ENCODE data around the gene TRIM71. TPM values are rescaled to one million over a fixed set of nuclear protein-coding genes. Genes with fewer than 3 reads are reported as not detected.

TRIM71 gene
- total and polyA plus RNA-seq, 2 experiments from 2014 or later: under 0.01 to 0.03 TPM

- in situ Hi-C loops (cut with MboI): no loop called here
- Histone ChIP-seq H3K36me3 (ENCODE audit: low read depth) (no peaks in the 10 kb centered on the region), H3K9me3 (ENCODE audit: low read depth) (no peaks in the 10 kb centered on the region), H3K9me2 (ENCODE audit: insufficient read depth) (no peaks in the 10 kb centered on the region), H3K79me2 (ENCODE audit: insufficient read depth) (no peaks in the 10 kb centered on the region), H3K4me2 (ENCODE audit: unreplicated experiment) (no peak overlapping the region), H2AFZ (no peak overlapping the region), H3K4me1 (ENCODE audit: insufficient read depth) (peaks cover 5% of the 10 kb centered on the region; the same call in 1 of the 2 replicates), H3F3A (ENCODE audit: insufficient read depth) (peaks cover 4% of the 10 kb centered on the region; the same call in 1 of the 2 replicates), H3K27ac (no peak overlapping the region), H3K4me3 (no peak overlapping the region), H3K9ac (no peak overlapping the region), H3K27me3 (replicated peaks; ENCODE audit: insufficient read depth) (peaks cover 6% of the 10 kb centered on the region; the same call in 1 of the 2 replicates), H4K20me1 (ENCODE audit: insufficient read depth) (no peaks in the 10 kb centered on the region)
- DNase-seq: no peak
- WGBS, 2 experiments (ENCODE audit: low coverage in 1 of 2, low lambda C conversion rate in 2 of 2, missing lambda C conversion rate in 2 of 2): 100% methylated on average over 1 of the region's 1 CpG
- no peak for TF ChIP-seq EZH2 (IDR thresholded peaks at IDR 0.05; ENCODE audit: insufficient read depth, poor library complexity, severe bottlenecking)
- no peak for TF ChIP-seq EZH2phosphoT487 (IDR thresholded peaks at IDR 0.05; ENCODE audit: insufficient read depth, low read depth)
Measured at GRCh38 chr3:32880225-32880624, 62.4 kb downstream of the TRIM71 start.

DNA sequence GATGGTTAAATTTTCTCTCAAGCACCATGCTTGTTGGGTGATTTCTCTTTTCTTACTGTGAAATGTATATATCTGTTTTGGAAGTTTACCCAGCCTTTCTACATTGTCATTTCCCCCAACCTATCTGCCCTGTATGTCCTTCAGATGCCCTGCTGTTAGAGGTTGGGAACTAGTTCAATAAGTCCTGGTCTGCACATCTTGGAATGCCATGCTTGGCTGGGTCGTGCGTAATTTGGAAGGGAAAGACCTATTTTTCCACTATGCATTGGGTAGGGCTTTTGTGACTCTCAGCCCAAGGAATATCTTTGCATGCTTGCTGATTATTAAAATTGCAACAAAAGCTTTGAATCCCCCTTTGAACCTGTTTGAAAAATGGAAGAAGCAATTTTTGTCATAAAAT is 63.8 kb downstream of the TRIM71 start:
- Histone ChIP-seq H3K9ac (no peak overlapping the region), H3K27me3 (replicated peaks; ENCODE audit: insufficient read depth) (peaks cover 13% of the 10 kb centered on the region; the same call in 1 of the 2 replicates), H3K27ac (no peak overlapping the region), H4K20me1 (ENCODE audit: insufficient read depth) (no peaks in the 10 kb centered on the region), H3K9me3 (ENCODE audit: low read depth) (no peaks in the 10 kb centered on the region), H3K4me3 (no peak overlapping the region), H3K4me2 (ENCODE audit: unreplicated experiment) (no peak overlapping the region), H2AFZ (no peak overlapping the region), H3K9me2 (ENCODE audit: insufficient read depth) (no peaks in the 10 kb centered on the region), H3K36me3 (ENCODE audit: low read depth) (no peaks in the 10 kb centered on the region), H3K4me1 (ENCODE audit: insufficient read depth) (no peaks in the 10 kb centered on the region), H3K79me2 (ENCODE audit: insufficient read depth) (no peaks in the 10 kb centered on the region), H3F3A (ENCODE audit: insufficient read depth) (no peaks in the 10 kb centered on the region)
- TF ChIP-seq EZH2phosphoT487 (IDR thresholded peaks at IDR 0.05; ENCODE audit: insufficient read depth, low read depth) (no peak), EZH2 (IDR thresholded peaks at IDR 0.05; ENCODE audit: insufficient read depth, poor library complexity, severe bottlenecking) (no peak)
- in situ Hi-C loops (cut with MboI): no loop called here
- 46 to 53% methylated on average over 2 of the region's 2 CpGs for WGBS, 2 experiments (ENCODE audit: low coverage in 1 of 2, low lambda C conversion rate in 2 of 2, missing lambda C conversion rate in 2 of 2)
- no peak for DNase-seq

DNA sequence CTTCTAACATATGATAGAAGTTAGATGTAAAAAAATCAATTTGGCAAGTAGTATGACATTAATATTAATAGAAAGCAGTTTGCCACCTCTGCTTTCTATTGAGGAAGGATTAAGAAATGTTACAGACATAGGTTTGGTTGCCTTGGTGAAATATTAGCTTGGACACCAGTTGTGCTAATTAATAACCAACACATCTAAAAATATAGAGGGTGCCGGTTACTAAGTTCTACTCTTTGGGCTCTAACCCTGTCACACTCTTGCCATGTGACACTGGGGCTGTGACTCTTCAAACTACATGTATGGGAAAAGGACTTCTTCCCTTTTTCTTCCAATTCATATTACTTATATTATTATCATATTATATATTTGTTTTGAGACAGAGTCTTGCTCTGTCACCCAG is 64.4 kb downstream of the TRIM71 start:
- Histone ChIP-seq H4K20me1 (ENCODE audit: insufficient read depth) (no peaks in the 10 kb centered on the region), H3K4me2 (ENCODE audit: unreplicated experiment) (no peak overlapping the region), H3K79me2 (ENCODE audit: insufficient read depth) (no peaks in the 10 kb centered on the region), H3K9ac (no peak overlapping the region), H3K4me1 (ENCODE audit: insufficient read depth) (no peaks in the 10 kb centered on the region), H3F3A (ENCODE audit: insufficient read depth) (no peaks in the 10 kb centered on the region), H3K9me2 (ENCODE audit: insufficient read depth) (no peaks in the 10 kb centered on the region), H3K27me3 (replicated peaks; ENCODE audit: insufficient read depth) (peaks cover 19% of the 10 kb centered on the region; the same call in 1 of the 2 replicates), H3K36me3 (ENCODE audit: low read depth) (no peaks in the 10 kb centered on the region), H3K4me3 (no peak overlapping the region), H3K27ac (no peak overlapping the region), H3K9me3 (ENCODE audit: low read depth) (no peaks in the 10 kb centered on the region), H2AFZ (no peak overlapping the region)
- TF ChIP-seq EZH2phosphoT487 (IDR thresholded peaks at IDR 0.05; ENCODE audit: insufficient read depth, low read depth): no peak
- no peak for TF ChIP-seq EZH2 (IDR thresholded peaks at IDR 0.05; ENCODE audit: insufficient read depth, poor library complexity, severe bottlenecking)
- WGBS, 2 experiments (ENCODE audit: low coverage in 1 of 2, low lambda C conversion rate in 2 of 2, missing lambda C conversion rate in 2 of 2): 53 to 64% methylated on average over 1 of the region's 1 CpG
- DNase-seq: no peak
- in situ Hi-C loops (cut with MboI): no loop called here

- 66 to 79% methylated on average over 6 of the region's 6 CpGs for WGBS, 2 experiments (ENCODE audit: low coverage in 1 of 2, low lambda C conversion rate in 2 of 2, missing lambda C conversion rate in 2 of 2)
- in situ Hi-C loops (cut with MboI): no loop called here
- Histone ChIP-seq H3K4me1 (ENCODE audit: insufficient read depth) (no peaks in the 10 kb centered on the region), H3K4me3 (no peak overlapping the region), H3K27me3 (replicated peaks; ENCODE audit: insufficient read depth) (peaks cover 20% of the 10 kb centered on the region; the same call in 1 of the 2 replicates), H3K9me2 (ENCODE audit: insufficient read depth) (no peaks in the 10 kb centered on the region), H3K79me2 (ENCODE audit: insufficient read depth) (no peaks in the 10 kb centered on the region), H3K27ac (no peak overlapping the region), H3F3A (ENCODE audit: insufficient read depth) (no peaks in the 10 kb centered on the region), H2AFZ (no peak overlapping the region), H4K20me1 (ENCODE audit: insufficient read depth) (no peaks in the 10 kb centered on the region), H3K9me3 (ENCODE audit: low read depth) (no peaks in the 10 kb centered on the region), H3K9ac (no peak overlapping the region), H3K36me3 (ENCODE audit: low read depth) (no peaks in the 10 kb centered on the region), H3K4me2 (ENCODE audit: unreplicated experiment) (no peak overlapping the region)
- DNase-seq: no peak
- TF ChIP-seq EZH2 (IDR thresholded peaks at IDR 0.05; ENCODE audit: insufficient read depth, poor library complexity, severe bottlenecking) (no peak), EZH2phosphoT487 (IDR thresholded peaks at IDR 0.05; ENCODE audit: insufficient read depth, low read depth) (no peak)
Measured at GRCh38 chr3:32882603-32883025, 64.8 kb downstream of the TRIM71 start.

DNA sequence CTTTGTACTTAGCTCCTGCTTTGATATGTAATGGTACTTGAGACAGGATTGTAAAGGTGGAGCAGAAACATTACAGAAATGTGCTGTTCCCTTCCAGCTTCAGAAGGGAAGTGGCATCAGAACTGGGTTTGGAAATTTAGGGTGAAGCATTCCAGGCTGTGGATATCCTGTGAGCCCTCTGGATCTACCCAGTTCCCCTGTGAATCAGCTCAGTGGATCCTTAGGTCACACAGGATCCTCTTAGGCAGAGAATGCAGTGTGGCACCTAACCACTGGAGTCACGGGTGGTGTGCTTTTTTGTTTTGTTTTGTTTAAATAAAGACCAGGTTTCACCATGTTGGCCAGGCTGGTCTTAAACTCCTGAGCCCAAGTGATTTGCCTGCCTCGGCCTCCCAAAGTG is 66.0 kb downstream of the TRIM71 start:
- no peak overlapping the region for H2AFZ ChIP-seq
- H3K4me2 ChIP-seq (ENCODE audit: unreplicated experiment): no peak overlapping the region
- no peak overlapping the region for H3K27ac ChIP-seq
- no peaks in the 10 kb centered on the region for H3K79me2 ChIP-seq (ENCODE audit: insufficient read depth)
- no peak overlapping the region for H3K9ac ChIP-seq
- DNase-seq: no peak
- no peaks in the 10 kb centered on the region for H3K9me2 ChIP-seq (ENCODE audit: insufficient read depth)
- in situ Hi-C loops (cut with MboI): no loop called here
- H3K27me3 ChIP-seq (replicated peaks; ENCODE audit: insufficient read depth): peaks cover 20% of the 10 kb centered on the region; the same call in 1 of the 2 replicates
- H3K9me3 ChIP-seq (ENCODE audit: low read depth): no peaks in the 10 kb centered on the region
- TF ChIP-seq EZH2phosphoT487 (IDR thresholded peaks at IDR 0.05; ENCODE audit: insufficient read depth, low read depth) (no peak), EZH2 (IDR thresholded peaks at IDR 0.05; ENCODE audit: insufficient read depth, poor library complexity, severe bottlenecking) (no peak)
- no peaks in the 10 kb centered on the region for H3F3A ChIP-seq (ENCODE audit: insufficient read depth)
- 65 to 70% methylated on average over 2 of the region's 2 CpGs for WGBS, 2 experiments (ENCODE audit: low coverage in 1 of 2, low lambda C conversion rate in 2 of 2, missing lambda C conversion rate in 2 of 2)
- H4K20me1 ChIP-seq (ENCODE audit: insufficient read depth): no peaks in the 10 kb centered on the region
- H3K4me3 ChIP-seq: no peak overlapping the region
- H3K36me3 ChIP-seq (ENCODE audit: low read depth): no peaks in the 10 kb centered on the region
- H3K4me1 ChIP-seq (ENCODE audit: insufficient read depth): no peaks in the 10 kb centered on the region

Measured in GM23248 (cell line).